Measurements from ENCODE around the gene SMCO3. TPM values are rescaled to one million over a fixed set of nuclear protein-coding genes. Genes with fewer than 3 reads are reported as not detected.
A peak's percentile ranks its signal among the peaks of the same experiment; 100 is the strongest.

SMCO3 gene
- total and polyA plus RNA-seq, 2 experiments from 2014 or later: 1.4 to 3.2 TPM

- Histone ChIP-seq H3K4me3 (peak overlapping the region; percentile 60), H2AFZ (no peak overlapping the region), H4K20me1 (ENCODE audit: insufficient read depth, poor library complexity, severe bottlenecking) (peaks cover 35% of the 10 kb centered on the region), H3K4me2 (peak overlapping the region; percentile 73), H3K9me3 (ENCODE audit: low read depth) (no peaks in the 10 kb centered on the region), H3K27ac (peak overlapping the region; percentile 90), H3K36me3 (replicated peaks; ENCODE audit: insufficient read depth, low read depth) (no peaks in the 10 kb centered on the region), H3K27me3 (no peaks in the 10 kb centered on the region), H3K79me2 (peaks cover 71% of the 10 kb centered on the region), H3K4me1 (ENCODE audit: insufficient read depth) (peaks cover 12% of the 10 kb centered on the region), H3K9me2 (replicated peaks; ENCODE audit: insufficient read depth) (no peaks in the 10 kb centered on the region)
- DNase-seq (ENCODE audit: low spot score): peak; percentile 89
- TF ChIP-seq CTCF (IDR thresholded peaks at IDR 0.05; ENCODE audit: poor library complexity) (peak; percentile 64), EZH2 (IDR thresholded peaks at IDR 0.05; ENCODE audit: borderline replicate concordance) (no peak), EZH2phosphoT487 (IDR thresholded peaks at IDR 0.05; ENCODE audit: low read depth, severe bottlenecking, unreplicated experiment) (no peak)
- WGBS (ENCODE audit: low lambda C conversion rate, missing lambda C conversion rate): under 1% methylated on average over 38 of the region's 38 CpGs
Observed at GRCh38 chr12:14769969-14770495, 44.0 kb downstream of the SMCO3 start.

GRCh38 chr12:14769466-14769968, 44.5 kb downstream of the SMCO3 start:
- H3K4me2 ChIP-seq: peak overlapping the region; percentile 73
- peak overlapping the region; percentile 60 for H3K4me3 ChIP-seq
- peaks cover 72% of the 10 kb centered on the region for H3K79me2 ChIP-seq
- DNase-seq (ENCODE audit: low spot score): peak; percentile 68
- no peaks in the 10 kb centered on the region for H3K9me3 ChIP-seq (ENCODE audit: low read depth)
- H3K4me1 ChIP-seq (ENCODE audit: insufficient read depth): peaks cover 12% of the 10 kb centered on the region
- peak overlapping the region; percentile 90 for H3K27ac ChIP-seq
- H4K20me1 ChIP-seq (ENCODE audit: insufficient read depth, poor library complexity, severe bottlenecking): peaks cover 38% of the 10 kb centered on the region
- TF ChIP-seq EZH2phosphoT487 (IDR thresholded peaks at IDR 0.05; ENCODE audit: low read depth, severe bottlenecking, unreplicated experiment): no peak
- TF ChIP-seq EZH2 (IDR thresholded peaks at IDR 0.05; ENCODE audit: borderline replicate concordance): no peak
- no peak for TF ChIP-seq CTCF (IDR thresholded peaks at IDR 0.05; ENCODE audit: poor library complexity)
- H2AFZ ChIP-seq: no peak overlapping the region
- H3K36me3 ChIP-seq (replicated peaks; ENCODE audit: insufficient read depth, low read depth): no peaks in the 10 kb centered on the region
- 2% methylated on average over 26 of the region's 26 CpGs for WGBS (ENCODE audit: low lambda C conversion rate, missing lambda C conversion rate)
- H3K27me3 ChIP-seq: no peaks in the 10 kb centered on the region
- no peaks in the 10 kb centered on the region for H3K9me2 ChIP-seq (replicated peaks; ENCODE audit: insufficient read depth)

GRCh38 chr12:14768823-14769405, 45.1 kb downstream of the SMCO3 start:
- peak; percentile 43 for DNase-seq (ENCODE audit: low spot score)
- H4K20me1 ChIP-seq (ENCODE audit: insufficient read depth, poor library complexity, severe bottlenecking): peaks cover 38% of the 10 kb centered on the region
- no peaks in the 10 kb centered on the region for H3K27me3 ChIP-seq
- H3K79me2 ChIP-seq: peaks cover 78% of the 10 kb centered on the region
- no peaks in the 10 kb centered on the region for H3K9me3 ChIP-seq (ENCODE audit: low read depth)
- peaks cover 12% of the 10 kb centered on the region for H3K4me1 ChIP-seq (ENCODE audit: insufficient read depth)
- H3K4me3 ChIP-seq: peak overlapping the region; percentile 60
- TF ChIP-seq EZH2phosphoT487 (IDR thresholded peaks at IDR 0.05; ENCODE audit: low read depth, severe bottlenecking, unreplicated experiment): no peak
- no peak for TF ChIP-seq EZH2 (IDR thresholded peaks at IDR 0.05; ENCODE audit: borderline replicate concordance)
- no peak for TF ChIP-seq CTCF (IDR thresholded peaks at IDR 0.05; ENCODE audit: poor library complexity)
- H3K36me3 ChIP-seq (replicated peaks; ENCODE audit: insufficient read depth, low read depth): no peaks in the 10 kb centered on the region
- no peak overlapping the region for H2AFZ ChIP-seq
- H3K27ac ChIP-seq: peak overlapping the region; percentile 90
- WGBS (ENCODE audit: low lambda C conversion rate, missing lambda C conversion rate): 30% methylated on average over 15 of the region's 16 CpGs
- H3K9me2 ChIP-seq (replicated peaks; ENCODE audit: insufficient read depth): no peaks in the 10 kb centered on the region
- H3K4me2 ChIP-seq: peak overlapping the region; percentile 73
